Fibroblast of gingiva (primary cell): ENCODE measurements around the gene POLL.

Experiments
- DNase-seq: peaks from one replicate; pipeline ENCODE4 v3.0.0-alpha.2; 2011; ENCODE audit warnings: low read depth

POLL gene

GRCh38 chr10:101573885-101574753 lies 13.9 kb downstream of the POLL start:
- no peak for DNase-seq

- DNase-seq, result no peak
These were observed 15.3 kb downstream of the POLL start for GRCh38 chr10:101572785-101573184.

- DNase-seq, result no peak
These were observed 15.9 kb downstream of the POLL start for GRCh38 chr10:101572126-101572525.

- DNase-seq, result no peak
These were observed 16.7 kb downstream of the POLL start for GRCh38 chr10:101571271-101571925.

GRCh38 chr10:101570428-101571270 lies 17.4 kb downstream of the POLL start:
- no peak for DNase-seq

GRCh38 chr10:101569622-101570427 lies 18.2 kb downstream of the POLL start:
- DNase-seq, result peak; percentile 57

- DNase-seq, result no peak
These were observed 18.8 kb downstream of the POLL start for GRCh38 chr10:101569323-101569621.

- DNase-seq, result no peak
These were observed 19.9 kb downstream of the POLL start for GRCh38 chr10:101568054-101568745.

GRCh38 chr10:101567165-101568006 lies 20.7 kb downstream of the POLL start:
- no peak for DNase-seq

GRCh38 chr10:101566333-101567164 lies 21.5 kb downstream of the POLL start:
- DNase-seq, result no peak

GRCh38 chr10:101565936-101566332 lies 22.1 kb downstream of the POLL start:
- no peak for DNase-seq

GRCh38 chr10:101565370-101565900 lies 22.6 kb downstream of the POLL start:
- DNase-seq, result no peak

- DNase-seq, result no peak
These were observed 23.5 kb downstream of the POLL start for GRCh38 chr10:101564490-101564991.

GRCh38 chr10:101563497-101564040 lies 24.5 kb downstream of the POLL start:
- no peak for DNase-seq

GRCh38 chr10:101563007-101563406 lies 25.1 kb downstream of the POLL start:
- no peak for DNase-seq

GRCh38 chr10:101562231-101562630 lies 25.8 kb downstream of the POLL start:
- DNase-seq, result no peak

GRCh38 chr10:101561068-101561915 lies 26.8 kb downstream of the POLL start:
- DNase-seq, result no peak
